ENCODE data around the gene DGCR6L. TPM values are rescaled to one million over a fixed set of nuclear protein-coding genes. Genes with fewer than 3 reads are reported as not detected.
"Not testable (repeated sequence)": the region's sequence is repeated elsewhere in the genome, so short reads cannot be mapped to it uniquely, and the experiment has no call there.

The DGCR6L gene
- total RNA-seq, 1 experiment from 2014 or later, result 38.6 TPM

- WGBS (ENCODE audit: extremely low coverage, insufficient read length, low lambda C conversion rate), result no CpG with 5 or more reads among the region's 66 CpGs
- H3K36me3 Mint-ChIP-seq (ENCODE audit: insufficient read depth in 1 of 3, low read depth in 3 of 3); H2BK15ac ChIP-seq (ENCODE audit: low read depth, low read length); H2AFZ ChIP-seq (ENCODE audit: low read length); H3K4me2 ChIP-seq (ENCODE audit: insufficient read depth, insufficient read length, low read length); H4K5ac ChIP-seq (ENCODE audit: insufficient read length, low read depth, low read length); H3K27me3 Mint-ChIP-seq (ENCODE audit: low read depth); H3K27ac Mint-ChIP-seq; H3K56ac ChIP-seq (ENCODE audit: insufficient read length, low read depth, low read length); H3K9me3 Mint-ChIP-seq; H3K23ac ChIP-seq (ENCODE audit: insufficient read length, low read depth, low read length); H2BK20ac ChIP-seq (ENCODE audit: low read depth, low read length, poor library complexity, severe bottlenecking); H3K27me3 ChIP-seq (ENCODE audit: insufficient read depth, low read length); H3K27ac ChIP-seq (ENCODE audit: insufficient read length, low read depth, low read length); H4K20me1 ChIP-seq (ENCODE audit: control insufficient read depth, insufficient read depth, insufficient read length); H3K18ac ChIP-seq (ENCODE audit: insufficient read length, low read depth, low read length); H3T11ph ChIP-seq (ENCODE audit: low read length); H2AK5ac ChIP-seq (ENCODE audit: insufficient read length, low read length); H3K79me1 ChIP-seq (ENCODE audit: insufficient read depth, low read depth, low read length, poor library complexity, severe bottlenecking); H3K4me1 Mint-ChIP-seq; H3K4me3 Mint-ChIP-seq; H3K4ac ChIP-seq (ENCODE audit: low read depth, low read length); H4K8ac ChIP-seq (replicated peaks; ENCODE audit: insufficient read length, low read depth, low read length); H2BK12ac ChIP-seq (ENCODE audit: insufficient read length, low read depth, low read length); H3K79me2 ChIP-seq (ENCODE audit: insufficient read depth, low read length); H4K91ac ChIP-seq (ENCODE audit: insufficient read length, low read depth, low read length); H2BK5ac ChIP-seq (ENCODE audit: insufficient read length, low read length); H3K9ac ChIP-seq (ENCODE audit: extremely low read depth, insufficient read length, low read length); H3K4me1 ChIP-seq (ENCODE audit: insufficient read depth, low read length); H2BK120ac ChIP-seq (ENCODE audit: low read depth, low read length, poor library complexity, severe bottlenecking); H3K23me2 ChIP-seq (ENCODE audit: insufficient read length, low read depth, low read length, poor library complexity, severe bottlenecking); H3K14ac ChIP-seq (ENCODE audit: insufficient read depth, low read length); H3K9me3 ChIP-seq (ENCODE audit: control insufficient read depth, low read depth, low read length): not testable (repeated sequence)
- DNase-seq, result peak; percentile 4
These were observed 37.0 kb upstream of the DGCR6L start for GRCh38 chr22:20356906-20357305.

- H4K20me1 ChIP-seq (ENCODE audit: control insufficient read depth, insufficient read depth, insufficient read length); H3K36me3 Mint-ChIP-seq (ENCODE audit: insufficient read depth in 1 of 3, low read depth in 3 of 3); H4K5ac ChIP-seq (ENCODE audit: insufficient read length, low read depth, low read length); H3K27ac ChIP-seq (ENCODE audit: insufficient read length, low read depth, low read length); H4K91ac ChIP-seq (ENCODE audit: insufficient read length, low read depth, low read length); H2AK5ac ChIP-seq (ENCODE audit: insufficient read length, low read length); H3K79me1 ChIP-seq (ENCODE audit: insufficient read depth, low read depth, low read length, poor library complexity, severe bottlenecking); H3K4me1 Mint-ChIP-seq; H2BK12ac ChIP-seq (ENCODE audit: insufficient read length, low read depth, low read length); H3K23me2 ChIP-seq (ENCODE audit: insufficient read length, low read depth, low read length, poor library complexity, severe bottlenecking); H3K56ac ChIP-seq (ENCODE audit: insufficient read length, low read depth, low read length); H3K14ac ChIP-seq (ENCODE audit: insufficient read depth, low read length); H3K9me3 ChIP-seq (ENCODE audit: control insufficient read depth, low read depth, low read length); H2BK120ac ChIP-seq (ENCODE audit: low read depth, low read length, poor library complexity, severe bottlenecking); H3K9ac ChIP-seq (ENCODE audit: extremely low read depth, insufficient read length, low read length); H2BK20ac ChIP-seq (ENCODE audit: low read depth, low read length, poor library complexity, severe bottlenecking); H3K4me1 ChIP-seq (ENCODE audit: insufficient read depth, low read length); H3K27me3 Mint-ChIP-seq (ENCODE audit: low read depth); H3T11ph ChIP-seq (ENCODE audit: low read length); H2BK15ac ChIP-seq (ENCODE audit: low read depth, low read length); H2AFZ ChIP-seq (ENCODE audit: low read length); H2BK5ac ChIP-seq (ENCODE audit: insufficient read length, low read length); H3K79me2 ChIP-seq (ENCODE audit: insufficient read depth, low read length); H3K4me3 Mint-ChIP-seq; H3K27ac Mint-ChIP-seq; H3K4me2 ChIP-seq (ENCODE audit: insufficient read depth, insufficient read length, low read length); H3K18ac ChIP-seq (ENCODE audit: insufficient read length, low read depth, low read length); H3K4ac ChIP-seq (ENCODE audit: low read depth, low read length); H4K8ac ChIP-seq (replicated peaks; ENCODE audit: insufficient read length, low read depth, low read length); H3K9me3 Mint-ChIP-seq; H3K23ac ChIP-seq (ENCODE audit: insufficient read length, low read depth, low read length); H3K27me3 ChIP-seq (ENCODE audit: insufficient read depth, low read length): not testable (repeated sequence)
- peak; percentile 5 for DNase-seq
- no CpG with 5 or more reads among the region's 98 CpGs for WGBS (ENCODE audit: extremely low coverage, insufficient read length, low lambda C conversion rate)
These were observed 36.2 kb upstream of the DGCR6L start for GRCh38 chr22:20355939-20356636.

Measured in H9 (cell line).